Stimulated activated CD8-positive, alpha-beta memory T cell treated with anti-CD3 and anti-CD28 coated beads, Interleukin-7, amount 100 ng/mL, for 48 hours (primary cell): ENCODE measurements around the gene CIDEB.
"Not testable (repeated sequence)": the region's sequence is repeated elsewhere in the genome, so short reads cannot be mapped to it uniquely, and the experiment has no call there.

Experiments
- DNase-seq, 2 donors: peaks; one replicate each; pipeline ENCODE4 v3.0.0-alpha.2; 2020; ENCODE audit warnings: low read depth in 1 of 2; ENCODE audit errors: extremely low read depth in 1 of 2

CIDEB gene

GRCh38 chr14:24332268-24332993 lies 24.7 kb upstream of the CIDEB start:
- DNase-seq = peak; percentile 51 to 79

- DNase-seq = no peak
Measured at GRCh38 chr14:24331731-24332267, 24.0 kb upstream of the CIDEB start.

GRCh38 chr14:24330973-24331674 lies 23.3 kb upstream of the CIDEB start:
- no peak for DNase-seq

- DNase-seq = peak; percentile 39 to 66
Measured at GRCh38 chr14:24329736-24330135, 22.0 kb upstream of the CIDEB start.

GRCh38 chr14:24329073-24329663 lies 21.4 kb upstream of the CIDEB start:
- DNase-seq = no peak

GRCh38 chr14:24327914-24328313 lies 20.1 kb upstream of the CIDEB start:
- DNase-seq = not testable (repeated sequence)

GRCh38 chr14:24327303-24327702 lies 19.5 kb upstream of the CIDEB start:
- DNase-seq = no peak

GRCh38 chr14:24325963-24326362 lies 18.2 kb upstream of the CIDEB start:
- DNase-seq = no peak

- DNase-seq = no peak
Measured at GRCh38 chr14:24325041-24325530, 17.3 kb upstream of the CIDEB start.

- DNase-seq = no peak
Measured at GRCh38 chr14:24324024-24324423, 16.2 kb upstream of the CIDEB start.

GRCh38 chr14:24323341-24323740 lies 15.6 kb upstream of the CIDEB start:
- no peak for DNase-seq

- no peak for DNase-seq
Measured at GRCh38 chr14:24322672-24323071, 14.9 kb upstream of the CIDEB start.

GRCh38 chr14:24321212-24321975 lies 13.6 kb upstream of the CIDEB start:
- DNase-seq = no peak

- DNase-seq = no peak
Measured at GRCh38 chr14:24317141-24317928, 9.6 kb upstream of the CIDEB start.

- no peak for DNase-seq
Measured at GRCh38 chr14:24316597-24316950, 8.8 kb upstream of the CIDEB start.

GRCh38 chr14:24315807-24316596 lies 8.2 kb upstream of the CIDEB start:
- no peak for DNase-seq

GRCh38 chr14:24315243-24315806 lies 7.5 kb upstream of the CIDEB start:
- no peak for DNase-seq

GRCh38 chr14:24314377-24315193 lies 6.8 kb upstream of the CIDEB start:
- DNase-seq = no peak
